DND-41 (cell line): ENCODE results near the gene ARL6IP1.

Experiments
- EZH2 ChIP-seq: IDR thresholded peaks from 3 replicates; pipeline ENCODE4 v1.6.1; 2012; ENCODE audit warnings: borderline replicate concordance, low read depth, mild to moderate bottlenecking, moderate library complexity, low read length, inconsistent platforms; ENCODE audit not compliant: severe bottlenecking
- TF ChIP-seq, protein P1 (sequence below): IDR thresholded peaks from 2 replicates; pipeline ENCODE4 v1.5.1; 2012; ENCODE audit warnings: borderline replicate concordance, low read length, moderate library complexity, mild to moderate bottlenecking; ENCODE audit not compliant: poor library complexity, severe bottlenecking; ENCODE audit errors: extremely low read depth

DNA sequence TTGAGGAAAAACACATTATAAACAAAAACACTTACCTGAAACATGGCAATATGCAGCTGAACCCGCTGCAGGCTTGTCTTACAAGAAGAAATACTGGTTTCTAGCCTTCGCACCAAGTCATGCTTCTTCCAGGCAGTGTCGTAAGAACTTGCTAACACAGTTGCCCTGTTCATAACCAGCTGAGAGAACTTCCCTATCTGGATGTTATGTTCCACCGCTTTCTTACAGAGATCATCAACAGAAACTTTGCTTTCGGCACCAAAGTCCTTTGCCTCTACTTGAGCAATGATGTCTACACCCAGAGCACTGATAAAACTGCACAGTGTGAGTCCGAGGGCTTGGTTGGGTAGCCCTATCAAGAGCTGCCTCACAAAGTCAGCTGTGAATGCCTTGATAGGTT is 27.9 kb upstream of the ARL6IP1 start:
- TF ChIP-seq, protein P1, sequence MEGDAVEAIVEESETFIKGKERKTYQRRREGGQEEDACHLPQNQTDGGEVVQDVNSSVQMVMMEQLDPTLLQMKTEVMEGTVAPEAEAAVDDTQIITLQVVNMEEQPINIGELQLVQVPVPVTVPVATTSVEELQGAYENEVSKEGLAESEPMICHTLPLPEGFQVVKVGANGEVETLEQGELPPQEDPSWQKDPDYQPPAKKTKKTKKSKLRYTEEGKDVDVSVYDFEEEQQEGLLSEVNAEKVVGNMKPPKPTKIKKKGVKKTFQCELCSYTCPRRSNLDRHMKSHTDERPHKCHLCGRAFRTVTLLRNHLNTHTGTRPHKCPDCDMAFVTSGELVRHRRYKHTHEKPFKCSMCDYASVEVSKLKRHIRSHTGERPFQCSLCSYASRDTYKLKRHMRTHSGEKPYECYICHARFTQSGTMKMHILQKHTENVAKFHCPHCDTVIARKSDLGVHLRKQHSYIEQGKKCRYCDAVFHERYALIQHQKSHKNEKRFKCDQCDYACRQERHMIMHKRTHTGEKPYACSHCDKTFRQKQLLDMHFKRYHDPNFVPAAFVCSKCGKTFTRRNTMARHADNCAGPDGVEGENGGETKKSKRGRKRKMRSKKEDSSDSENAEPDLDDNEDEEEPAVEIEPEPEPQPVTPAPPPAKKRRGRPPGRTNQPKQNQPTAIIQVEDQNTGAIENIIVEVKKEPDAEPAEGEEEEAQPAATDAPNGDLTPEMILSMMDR = no peak
- no peak for TF ChIP-seq EZH2
